Colonic mucosa (tissue), 4 donors: ENCODE data around the gene RHOJ. TPM values are rescaled to one million over a fixed set of nuclear protein-coding genes. Genes with fewer than 3 reads are reported as not detected.

Source experiments
- DNase-seq: peaks from one replicate; pipeline ENCODE4 v3.0.0-alpha.2; 2020
- H3K27ac ChIP-seq: fragments of 200-600 bp; one replicate; pipeline ENCODE4 v1.8.0; 2021
- H3K27me3 ChIP-seq: fragments of 200-600 bp; one replicate; pipeline ENCODE4 v1.8.0; 2021
- H3K36me3 ChIP-seq: fragments of 200-600 bp; one replicate; pipeline ENCODE4 v1.8.0; 2021
- H3K4me1 ChIP-seq: fragments of 200-600 bp; one replicate; pipeline ENCODE4 v1.8.0; 2021; ENCODE audit warnings: mild to moderate bottlenecking
- H3K4me3 ChIP-seq: fragments of 200-600 bp; one replicate; pipeline ENCODE4 v1.8.0; 2021
- H3K9ac ChIP-seq, 2 donors: one replicate each; pipeline ENCODE4 v1.7.0; 2013; ENCODE audit warnings: control low read depth in 2 of 2, low read depth in 2 of 2, low read length in 2 of 2
- H3K9me3 ChIP-seq: fragments of 200-600 bp; one replicate; pipeline ENCODE4 v1.8.0; 2021
- intact Hi-C: fragments of 100-400 bp; cut with DNase I; formaldehyde crosslinking; loops from one replicate; pipeline ENCODE4 v1.14.1; 2022
- total RNA-seq, 2 donors: library from RNA; stranded (reverse); fragmentation: NEBNext Ultra II Directional in 1 of 2; extraction: Animal tissue kit (Norgen Biotek cat#: 25700) in 1 of 2; gene quantifications; one replicate each; pipeline ENCODE4 v1.2.1, GENCODE V29; 2021
- TF ChIP-seq, protein P1 (sequence below): fragments of 200-600 bp; IDR thresholded peaks from one replicate; pipeline ENCODE4 v1.8.0; 2022; ENCODE audit warnings: antibody characterized with exemption, mild to moderate bottlenecking
- donor health status: healthy.
- donor health status: DM: no; HTN: no; CAD: no.
- donor health status: DM: no; HTN: no; CAD: no.

RHOJ gene
- total RNA-seq, 2 donors from 2014 or later, result 3.0 to 7.6 TPM

- intact Hi-C loops, result no loop called here
- TF ChIP-seq, protein P1, sequence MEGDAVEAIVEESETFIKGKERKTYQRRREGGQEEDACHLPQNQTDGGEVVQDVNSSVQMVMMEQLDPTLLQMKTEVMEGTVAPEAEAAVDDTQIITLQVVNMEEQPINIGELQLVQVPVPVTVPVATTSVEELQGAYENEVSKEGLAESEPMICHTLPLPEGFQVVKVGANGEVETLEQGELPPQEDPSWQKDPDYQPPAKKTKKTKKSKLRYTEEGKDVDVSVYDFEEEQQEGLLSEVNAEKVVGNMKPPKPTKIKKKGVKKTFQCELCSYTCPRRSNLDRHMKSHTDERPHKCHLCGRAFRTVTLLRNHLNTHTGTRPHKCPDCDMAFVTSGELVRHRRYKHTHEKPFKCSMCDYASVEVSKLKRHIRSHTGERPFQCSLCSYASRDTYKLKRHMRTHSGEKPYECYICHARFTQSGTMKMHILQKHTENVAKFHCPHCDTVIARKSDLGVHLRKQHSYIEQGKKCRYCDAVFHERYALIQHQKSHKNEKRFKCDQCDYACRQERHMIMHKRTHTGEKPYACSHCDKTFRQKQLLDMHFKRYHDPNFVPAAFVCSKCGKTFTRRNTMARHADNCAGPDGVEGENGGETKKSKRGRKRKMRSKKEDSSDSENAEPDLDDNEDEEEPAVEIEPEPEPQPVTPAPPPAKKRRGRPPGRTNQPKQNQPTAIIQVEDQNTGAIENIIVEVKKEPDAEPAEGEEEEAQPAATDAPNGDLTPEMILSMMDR, result no peak
- H3K27ac ChIP-seq, result no peak overlapping the region
- H3K27me3 ChIP-seq, result no peaks in the 10 kb centered on the region
- no peaks in the 10 kb centered on the region for H3K9me3 ChIP-seq
- no peaks in the 10 kb centered on the region for H3K36me3 ChIP-seq
- no peak overlapping the region for H3K9ac ChIP-seq
- H3K4me3 ChIP-seq, result no peak overlapping the region
- no peak for DNase-seq
- H3K4me1 ChIP-seq, result no peaks in the 10 kb centered on the region
Measured at GRCh38 chr14:63243646-63244045, 39.4 kb downstream of the RHOJ start.

DNA sequence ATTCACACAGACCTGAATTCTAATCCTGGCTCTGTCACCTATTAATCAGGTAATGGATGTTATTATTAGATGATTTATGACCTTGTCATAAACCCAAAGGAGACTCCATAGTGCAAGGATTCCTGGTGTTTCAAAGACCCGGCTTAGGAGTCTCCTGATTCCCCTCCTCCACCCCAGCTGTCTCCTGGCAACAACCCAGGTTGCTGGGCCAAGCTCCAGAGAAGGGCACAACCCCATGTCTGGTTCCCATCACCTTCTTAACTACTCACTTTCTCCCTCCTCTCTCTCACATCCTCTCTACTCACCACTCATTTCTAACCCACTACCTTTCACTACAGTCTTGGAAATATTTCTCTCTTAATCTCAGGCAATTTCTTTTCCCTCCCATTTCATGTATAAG, 41.6 kb downstream of the RHOJ start:
- H3K4me1 ChIP-seq, result no peaks in the 10 kb centered on the region
- intact Hi-C loops, result no loop called here
- DNase-seq, result no peak
- no peak overlapping the region for H3K27ac ChIP-seq
- TF ChIP-seq, protein P1, result no peak
- H3K27me3 ChIP-seq, result no peaks in the 10 kb centered on the region
- H3K9me3 ChIP-seq, result no peaks in the 10 kb centered on the region
- no peak overlapping the region for H3K4me3 ChIP-seq
- no peaks in the 10 kb centered on the region for H3K36me3 ChIP-seq
- H3K9ac ChIP-seq, result no peak overlapping the region

DNA sequence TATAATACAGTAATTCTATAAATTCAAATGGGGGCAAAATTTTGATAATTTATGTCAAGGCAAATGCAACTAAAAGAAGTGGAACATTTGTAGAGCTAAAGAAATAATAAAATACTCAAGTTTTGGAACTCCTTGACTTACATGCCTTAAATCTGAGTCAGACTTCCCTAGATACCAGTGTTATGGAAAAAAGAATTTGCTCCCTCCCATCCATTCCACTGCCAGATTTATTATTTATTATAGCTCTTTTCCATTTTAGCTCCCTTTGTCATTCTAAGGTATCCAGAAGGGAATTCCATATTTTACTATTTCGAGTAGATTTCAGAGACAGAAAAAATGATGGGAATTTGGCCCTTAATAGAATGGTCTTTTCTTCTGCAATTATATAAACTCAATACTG, 44.0 kb downstream of the RHOJ start:
- TF ChIP-seq, protein P1, result no peak
- H3K36me3 ChIP-seq, result no peaks in the 10 kb centered on the region
- H3K9me3 ChIP-seq, result no peaks in the 10 kb centered on the region
- no peaks in the 10 kb centered on the region for H3K4me1 ChIP-seq
- no peak overlapping the region for H3K9ac ChIP-seq
- H3K27me3 ChIP-seq, result no peaks in the 10 kb centered on the region
- H3K27ac ChIP-seq, result no peak overlapping the region
- intact Hi-C loops, result no loop called here
- no peak overlapping the region for H3K4me3 ChIP-seq
- DNase-seq, result no peak

DNA sequence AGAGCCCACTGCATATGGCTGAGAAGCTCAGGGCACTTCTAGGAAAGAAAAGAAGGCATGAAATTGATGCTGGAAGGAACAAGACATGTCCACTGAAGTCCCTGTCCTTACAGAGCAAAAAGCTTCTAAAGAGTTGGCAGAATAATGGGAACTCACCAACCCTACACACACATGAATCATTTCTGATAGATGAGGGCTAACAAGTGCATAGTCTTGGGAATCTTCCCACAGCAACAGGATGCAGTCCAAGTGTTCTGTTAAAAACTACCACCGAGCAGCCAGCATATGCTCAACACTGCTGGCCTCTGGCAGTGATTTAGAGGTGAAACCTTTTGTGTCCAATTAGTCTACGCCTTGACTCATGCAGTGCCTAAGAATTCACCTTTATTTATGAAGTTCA, 44.8 kb downstream of the RHOJ start:
- no peaks in the 10 kb centered on the region for H3K4me1 ChIP-seq
- intact Hi-C loops, result no loop called here
- no peaks in the 10 kb centered on the region for H3K9me3 ChIP-seq
- H3K27me3 ChIP-seq, result no peaks in the 10 kb centered on the region
- no peak overlapping the region for H3K9ac ChIP-seq
- H3K36me3 ChIP-seq, result no peaks in the 10 kb centered on the region
- no peak overlapping the region for H3K27ac ChIP-seq
- TF ChIP-seq, protein P1, result no peak
- DNase-seq, result no peak
- no peak overlapping the region for H3K4me3 ChIP-seq

DNA sequence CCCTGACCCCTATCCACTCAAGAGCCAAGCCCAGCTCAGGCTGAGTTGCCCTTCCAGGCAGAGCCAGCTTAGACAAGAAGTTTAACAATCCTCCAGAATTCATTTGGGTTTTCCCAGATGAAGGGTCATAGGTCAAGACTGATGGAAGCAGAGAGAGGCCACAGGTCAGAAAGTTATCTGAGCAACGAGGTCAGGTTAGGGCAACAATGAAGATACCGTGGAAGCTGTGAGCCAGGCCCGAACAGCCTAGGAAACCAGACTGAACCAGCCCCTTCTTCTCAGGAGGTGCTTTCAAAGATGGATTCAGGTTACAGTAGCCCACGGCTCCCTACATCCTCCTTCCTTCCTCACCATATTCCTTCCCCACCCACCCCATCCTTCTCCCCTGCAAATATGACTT, 53.1 kb downstream of the RHOJ start:
- DNase-seq, result no peak
- Histone ChIP-seq H3K9ac (no peak overlapping the region), H3K4me1 (no peaks in the 10 kb centered on the region), H3K27me3 (no peaks in the 10 kb centered on the region), H3K9me3 (no peaks in the 10 kb centered on the region), H3K36me3 (no peaks in the 10 kb centered on the region), H3K27ac (no peak overlapping the region), H3K4me3 (no peak overlapping the region)
- intact Hi-C loops, result no loop called here
- TF ChIP-seq, protein P1, result no peak

DNA sequence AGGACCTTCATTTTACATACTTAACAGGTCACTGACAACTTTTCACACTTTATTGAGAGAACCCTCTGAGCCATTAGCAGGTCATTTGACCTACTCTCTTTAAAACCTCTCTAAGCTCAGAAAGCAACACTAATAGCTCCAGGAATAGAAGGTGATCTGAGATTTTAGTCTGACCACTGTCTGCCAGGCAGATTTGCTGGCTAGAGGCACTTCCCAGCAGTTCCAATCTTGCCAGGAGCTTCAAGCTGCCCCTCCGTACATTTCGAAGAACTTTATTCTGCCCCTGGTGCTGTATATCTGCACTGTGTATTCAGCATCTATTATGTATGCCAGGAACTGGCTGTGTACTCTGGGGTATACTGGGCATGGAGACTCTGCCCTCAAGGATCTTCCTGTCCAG, 58.2 kb downstream of the RHOJ start:
- Histone ChIP-seq H3K9me3 (no peaks in the 10 kb centered on the region), H3K27me3 (no peaks in the 10 kb centered on the region), H3K4me3 (no peak overlapping the region), H3K36me3 (no peaks in the 10 kb centered on the region), H3K27ac (no peak overlapping the region), H3K4me1 (no peaks in the 10 kb centered on the region), H3K9ac (no peak overlapping the region)
- TF ChIP-seq, protein P1, result no peak
- no peak for DNase-seq
- intact Hi-C loops, result no loop called here
